ENCODE results near the gene SASH1.

DNA sequence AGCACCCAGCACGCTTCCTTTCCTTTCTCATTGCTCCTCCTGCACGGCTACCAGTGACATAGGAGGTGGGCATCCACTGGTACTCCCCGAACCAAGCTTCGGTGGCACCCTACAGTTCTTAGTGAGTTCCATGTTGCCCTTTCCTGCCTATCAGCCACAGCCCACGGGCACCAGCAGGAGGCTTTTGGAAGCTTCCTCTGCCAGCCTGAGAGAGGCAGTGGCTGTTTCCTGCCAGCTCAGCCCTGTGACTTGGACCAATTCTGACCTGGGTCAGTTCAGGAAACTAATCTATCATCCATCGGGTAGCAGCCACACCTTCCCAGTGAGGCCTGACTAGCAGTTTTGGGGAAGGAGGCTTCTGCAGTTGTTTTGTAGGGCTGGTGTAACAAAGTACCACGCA is 227.8 kb downstream of the SASH1 start:
- TF ChIP-seq, protein P1, sequence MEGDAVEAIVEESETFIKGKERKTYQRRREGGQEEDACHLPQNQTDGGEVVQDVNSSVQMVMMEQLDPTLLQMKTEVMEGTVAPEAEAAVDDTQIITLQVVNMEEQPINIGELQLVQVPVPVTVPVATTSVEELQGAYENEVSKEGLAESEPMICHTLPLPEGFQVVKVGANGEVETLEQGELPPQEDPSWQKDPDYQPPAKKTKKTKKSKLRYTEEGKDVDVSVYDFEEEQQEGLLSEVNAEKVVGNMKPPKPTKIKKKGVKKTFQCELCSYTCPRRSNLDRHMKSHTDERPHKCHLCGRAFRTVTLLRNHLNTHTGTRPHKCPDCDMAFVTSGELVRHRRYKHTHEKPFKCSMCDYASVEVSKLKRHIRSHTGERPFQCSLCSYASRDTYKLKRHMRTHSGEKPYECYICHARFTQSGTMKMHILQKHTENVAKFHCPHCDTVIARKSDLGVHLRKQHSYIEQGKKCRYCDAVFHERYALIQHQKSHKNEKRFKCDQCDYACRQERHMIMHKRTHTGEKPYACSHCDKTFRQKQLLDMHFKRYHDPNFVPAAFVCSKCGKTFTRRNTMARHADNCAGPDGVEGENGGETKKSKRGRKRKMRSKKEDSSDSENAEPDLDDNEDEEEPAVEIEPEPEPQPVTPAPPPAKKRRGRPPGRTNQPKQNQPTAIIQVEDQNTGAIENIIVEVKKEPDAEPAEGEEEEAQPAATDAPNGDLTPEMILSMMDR (IDR thresholded peaks at IDR 0.05; ENCODE audit: low read length) = no peak
- TF ChIP-seq EZH2 (optimal IDR thresholded peaks at IDR 0.05; ENCODE audit: low read depth, low read length) = no peak
